Lung microvascular endothelial cell (primary cell): Measurements from ENCODE around the gene UBE3B. TPM values are rescaled to one million over a fixed set of nuclear protein-coding genes. Genes with fewer than 3 reads are reported as not detected.
A peak's percentile ranks its signal among the peaks of the same experiment; 100 is the strongest.

Experiments used
- DNase-seq, 2 donors: peaks; one replicate each; pipeline versions ENCODE4 v3.0.0 to v3.0.0-alpha.2; 2010; ENCODE audit warnings: low read depth in 2 of 2
- total RNA-seq: library from RNA; depleted of rRNA; stranded (reverse); fragments of >200 nt; gene quantifications from 2 replicates; pipeline ENCODE4 v1.2.1, GENCODE V29; 2014

The UBE3B gene
- total RNA-seq, 1 donor from 2014 or later = 28.0 TPM

DNA sequence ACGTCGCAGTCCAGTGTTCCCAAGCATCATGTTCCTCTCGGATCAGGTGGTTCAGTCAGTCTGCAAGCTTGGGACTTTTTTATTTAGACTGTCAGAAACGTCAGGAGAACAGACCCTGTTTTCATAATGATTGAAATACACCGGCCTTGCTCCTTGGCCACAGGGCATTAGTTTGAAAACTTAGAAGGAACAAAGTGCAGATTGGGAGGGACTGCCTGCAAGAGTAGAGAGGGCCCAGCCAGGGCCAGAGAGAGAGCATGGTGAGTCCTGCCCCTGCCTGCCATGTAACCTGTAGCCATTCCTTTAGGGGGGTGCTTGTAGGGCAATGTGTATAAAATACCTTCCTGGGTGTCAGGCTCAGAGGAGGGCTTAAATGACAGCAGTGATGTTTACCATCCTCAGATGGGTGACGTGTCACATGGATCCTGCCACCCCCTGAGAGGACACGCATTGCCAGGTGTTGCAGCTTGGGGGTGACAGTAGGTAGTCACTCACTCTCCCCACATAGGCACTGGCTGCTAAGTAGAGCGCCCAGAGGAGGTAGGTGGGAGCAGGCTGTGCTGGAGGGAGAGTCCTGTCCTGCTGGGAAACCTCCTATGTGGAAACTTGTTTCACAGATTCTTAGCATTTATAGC lies 50.2 kb downstream of the UBE3B start:
- no peak for DNase-seq

DNA sequence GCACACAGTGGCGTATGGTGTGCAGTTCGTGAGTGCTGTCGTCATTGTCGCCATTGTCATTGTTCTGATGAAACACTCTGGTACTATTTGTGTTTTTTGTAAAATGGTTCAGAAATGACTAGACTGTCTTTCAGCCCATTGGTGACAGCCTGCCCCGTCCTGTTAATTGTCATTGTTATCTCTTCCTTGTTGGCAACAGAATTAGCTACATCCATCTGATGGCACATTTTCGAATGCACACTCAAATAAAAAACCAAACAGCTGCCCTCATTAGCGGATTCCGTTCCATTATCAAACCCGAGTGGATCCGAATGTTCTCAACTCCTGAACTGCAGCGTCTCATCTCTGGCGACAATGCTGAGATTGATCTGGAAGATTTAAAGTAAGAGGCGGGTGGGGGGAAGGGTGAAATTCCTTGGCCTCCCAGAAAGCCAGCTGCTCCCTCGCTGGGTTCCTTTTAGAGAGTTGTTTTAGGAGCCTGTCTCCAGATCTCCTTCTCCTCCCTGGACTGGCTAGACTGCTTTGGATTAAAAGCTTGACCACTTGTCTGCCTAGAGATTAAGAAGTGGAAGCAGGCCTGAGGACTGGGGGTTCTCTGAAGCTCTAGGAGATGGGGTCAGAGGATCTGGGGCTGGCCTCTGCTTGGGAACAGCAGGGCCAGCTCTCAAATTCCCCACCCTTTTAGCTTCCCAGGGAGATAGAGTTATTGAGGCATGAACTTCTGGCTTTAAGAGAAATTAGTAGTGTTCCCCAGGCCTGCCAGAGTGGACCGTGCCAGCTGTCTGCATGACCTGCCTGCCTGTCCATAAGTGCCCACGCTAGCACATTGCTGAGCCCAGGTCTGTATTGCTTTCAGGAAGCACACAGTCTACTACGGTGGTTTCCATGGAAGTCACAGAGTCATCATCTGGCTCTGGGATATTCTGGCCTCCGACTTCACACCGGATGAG lies 52.5 kb downstream of the UBE3B start:
- DNase-seq = no peak

DNA sequence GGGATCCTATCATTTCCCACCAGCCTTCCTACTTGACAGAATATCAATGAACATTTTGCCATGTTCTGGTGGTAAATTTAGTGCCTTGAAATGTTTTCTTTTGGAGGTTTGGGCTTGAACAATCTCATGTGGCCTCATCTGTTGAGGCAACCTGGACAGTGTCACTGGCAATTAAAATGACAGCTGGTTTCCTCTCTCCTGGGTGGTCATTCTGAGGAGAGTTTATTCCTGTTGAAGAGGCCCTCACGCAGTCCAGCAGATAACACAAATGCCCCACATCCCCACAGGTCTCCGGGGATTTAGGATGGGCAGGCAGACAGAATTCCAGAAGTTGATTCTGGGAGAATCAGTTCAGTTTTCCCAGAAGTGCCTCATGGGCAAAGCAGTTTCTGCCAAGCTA lies 54.0 kb downstream of the UBE3B start:
- DNase-seq = no peak

DNA sequence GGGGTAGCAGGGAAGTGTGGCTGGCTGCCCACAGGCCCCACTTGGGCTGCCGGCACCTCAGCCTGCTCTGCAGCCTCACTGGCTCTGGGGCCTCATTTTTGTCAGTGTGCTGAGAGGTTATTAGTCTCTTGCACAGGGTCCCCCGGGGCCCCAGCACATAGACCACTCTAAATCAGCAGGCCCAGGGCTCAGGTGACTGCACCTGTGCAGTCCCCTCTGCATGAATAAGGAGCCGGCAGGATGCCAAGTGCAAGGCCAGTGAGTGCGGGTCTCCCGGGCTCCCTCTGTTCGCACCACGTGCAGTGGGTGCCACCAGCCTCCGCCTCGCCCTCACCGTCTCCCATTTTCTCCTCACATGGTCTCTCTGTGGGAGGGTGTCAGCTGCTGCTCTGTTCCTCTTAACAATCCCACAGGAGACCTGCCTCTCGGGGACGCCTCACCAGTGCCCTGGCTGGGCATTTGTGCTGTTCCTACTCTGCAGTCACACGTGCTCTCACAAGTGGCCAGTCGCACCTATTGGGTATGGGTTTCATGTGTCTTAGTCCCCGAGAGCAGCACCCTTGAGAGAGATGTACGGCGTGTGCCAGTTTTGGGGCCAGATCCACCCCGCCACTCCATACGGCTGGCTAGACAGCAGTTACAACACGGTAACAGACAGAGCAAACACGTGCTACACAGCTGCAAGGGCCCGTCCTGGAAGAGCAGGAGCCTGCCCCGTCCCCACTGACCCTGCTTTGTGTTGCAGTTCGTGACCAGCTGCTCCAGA lies 55.5 kb downstream of the UBE3B start:
- DNase-seq = no peak

DNA sequence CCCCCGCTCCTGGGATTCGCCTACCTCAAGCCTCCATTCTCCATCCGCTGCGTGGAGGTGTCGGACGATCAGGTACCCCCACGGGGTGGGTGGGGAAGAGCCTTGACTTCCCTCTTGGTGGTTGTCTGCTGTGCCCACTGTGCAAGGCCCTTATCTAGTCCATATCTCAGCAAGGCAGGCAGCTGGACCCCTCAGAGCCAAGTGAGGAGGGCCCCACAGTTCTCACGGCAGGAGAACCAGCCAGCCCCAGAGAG lies 56.0 kb downstream of the UBE3B start:
- no peak for DNase-seq

GRCh38 chr12:109534456-109534855 lies 57.0 kb downstream of the UBE3B start:
- DNase-seq = no peak

DNA sequence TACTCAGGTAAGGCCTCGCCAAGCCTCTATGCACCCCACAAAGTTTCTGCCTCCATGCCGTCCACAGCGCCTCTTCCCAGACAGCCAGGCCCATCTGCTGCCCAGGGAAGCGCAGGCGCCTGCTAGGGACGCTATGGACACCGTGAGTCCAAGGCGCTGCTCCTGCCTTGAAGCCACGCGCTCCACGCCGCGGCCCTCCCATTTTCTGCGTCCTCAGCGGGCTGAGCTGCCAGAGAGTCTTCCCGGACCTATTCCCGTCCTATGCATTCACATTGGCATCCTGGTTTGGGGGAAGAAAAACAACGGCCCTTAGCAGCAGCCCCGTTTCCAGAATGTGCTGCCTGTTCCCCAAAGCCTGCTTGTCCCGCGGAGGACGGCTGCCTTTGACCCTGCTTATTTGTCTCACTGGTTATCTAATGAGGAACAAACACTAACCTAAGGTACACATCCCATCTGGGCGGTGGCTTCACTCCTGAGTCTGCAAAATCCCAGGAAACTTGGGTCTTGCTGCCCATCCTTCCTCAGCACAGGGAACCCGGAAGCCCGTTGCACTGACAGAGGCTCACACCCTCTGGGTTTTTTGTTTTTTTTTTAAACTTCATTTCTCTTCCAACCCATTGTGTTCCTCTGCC lies 57.9 kb downstream of the UBE3B start:
- DNase-seq = no peak

GRCh38 chr12:109535863-109536250 lies 58.4 kb downstream of the UBE3B start:
- no peak for DNase-seq

- DNase-seq = no peak
Measured at GRCh38 chr12:109537136-109537535, 59.7 kb downstream of the UBE3B start.

- no peak for DNase-seq
Measured at GRCh38 chr12:109538191-109538863, 60.9 kb downstream of the UBE3B start.

- peak in 1 of 2 donors; percentile 43 for DNase-seq
Measured at GRCh38 chr12:109539508-109539907, 62.1 kb downstream of the UBE3B start.

- DNase-seq = no peak
Measured at GRCh38 chr12:109540526-109541412, 63.3 kb downstream of the UBE3B start.

GRCh38 chr12:109541413-109541726 lies 63.9 kb downstream of the UBE3B start:
- peak in 1 of 2 donors; percentile 16 for DNase-seq

DNA sequence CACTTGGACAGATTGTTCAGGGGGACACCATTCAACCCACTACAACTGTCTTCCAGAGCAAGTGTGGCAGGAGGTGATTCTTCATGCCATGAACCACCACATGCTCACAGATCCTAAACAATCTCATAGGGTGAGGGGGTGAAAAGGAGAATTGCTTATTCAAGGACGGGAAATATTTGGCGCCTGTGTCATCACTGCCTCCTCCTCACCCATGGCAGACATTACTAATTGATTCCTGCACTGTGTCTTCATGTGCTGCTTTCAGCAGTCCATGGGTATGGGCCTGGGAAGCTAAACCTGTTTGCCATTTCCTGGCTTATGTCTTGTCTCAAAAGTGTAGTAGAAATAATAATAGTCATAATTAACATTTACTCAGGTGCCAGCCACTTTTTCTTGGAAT lies 64.6 kb downstream of the UBE3B start:
- DNase-seq = peak in 1 of 2 donors; percentile 54

- DNase-seq = no peak
Measured at GRCh38 chr12:109542876-109543275, 65.4 kb downstream of the UBE3B start.

DNA sequence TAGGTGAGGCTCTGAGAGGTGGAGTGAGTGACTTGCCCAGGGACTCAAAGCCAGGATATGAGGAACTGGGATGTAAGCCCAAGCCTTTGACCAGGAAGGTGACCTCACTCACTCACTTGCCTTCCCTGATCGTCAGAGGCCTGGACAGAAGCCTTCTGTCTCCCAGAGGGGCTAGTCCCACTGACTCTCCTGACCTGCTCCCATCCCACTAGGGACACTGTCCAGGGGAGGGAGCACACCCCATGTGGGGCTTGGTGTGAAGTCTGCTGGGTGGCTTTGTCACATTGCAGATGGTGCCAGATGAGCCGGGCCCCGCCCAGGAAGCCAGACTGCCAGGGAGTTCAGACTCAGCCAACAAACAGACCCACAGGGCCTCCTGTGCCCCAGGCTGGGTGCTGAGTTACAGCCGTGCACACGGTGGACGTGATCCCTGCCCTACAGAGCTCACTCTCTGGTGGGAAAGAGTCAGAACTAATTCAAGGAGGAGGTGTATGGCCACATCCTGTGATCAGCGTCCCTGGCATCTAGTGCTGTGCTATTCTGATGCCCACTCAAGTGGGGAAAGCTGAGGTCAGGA lies 67.6 kb downstream of the UBE3B start:
- DNase-seq = peak; percentile 27 to 61

- no peak for DNase-seq
Measured at GRCh38 chr12:109545826-109546225, 68.4 kb downstream of the UBE3B start.

DNA sequence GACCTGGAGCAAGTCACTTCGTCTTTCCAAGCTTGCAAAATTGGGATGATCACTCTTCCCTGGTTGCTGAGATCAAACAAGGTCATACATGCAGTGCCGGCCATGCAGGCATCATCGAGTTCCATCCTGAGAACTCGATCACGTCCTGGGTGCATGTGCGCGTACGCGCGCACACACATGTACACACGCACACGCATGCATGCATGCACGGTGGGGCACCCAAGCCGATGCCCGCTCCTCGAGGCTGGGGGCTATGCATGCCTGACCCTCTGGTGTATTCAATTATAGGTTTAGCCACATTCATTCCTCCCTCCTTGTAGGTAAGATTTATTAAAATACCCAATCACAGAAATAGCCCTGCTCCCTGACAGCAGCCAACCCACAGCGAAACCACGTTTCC lies 69.9 kb downstream of the UBE3B start:
- no peak for DNase-seq

DNA sequence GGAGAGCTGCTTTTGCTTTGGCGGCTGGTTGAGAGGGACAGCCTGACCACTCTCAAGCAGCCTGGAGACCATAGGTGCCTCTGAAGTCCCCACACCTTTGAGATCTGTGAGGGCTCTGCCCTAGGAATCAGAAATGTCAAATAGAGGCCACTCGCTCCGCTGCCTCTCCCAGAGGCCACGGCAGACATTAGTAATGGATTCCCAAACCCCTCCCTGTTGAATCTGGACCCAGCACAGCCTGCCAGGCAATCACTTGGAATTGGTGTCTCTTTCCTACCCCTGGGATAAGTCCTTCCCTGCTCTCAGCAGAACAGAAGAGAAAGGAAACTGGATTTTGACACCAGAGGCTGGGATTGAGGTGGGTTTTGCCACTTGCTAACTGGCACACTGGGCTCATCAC lies 70.8 kb downstream of the UBE3B start:
- no peak for DNase-seq

DNA sequence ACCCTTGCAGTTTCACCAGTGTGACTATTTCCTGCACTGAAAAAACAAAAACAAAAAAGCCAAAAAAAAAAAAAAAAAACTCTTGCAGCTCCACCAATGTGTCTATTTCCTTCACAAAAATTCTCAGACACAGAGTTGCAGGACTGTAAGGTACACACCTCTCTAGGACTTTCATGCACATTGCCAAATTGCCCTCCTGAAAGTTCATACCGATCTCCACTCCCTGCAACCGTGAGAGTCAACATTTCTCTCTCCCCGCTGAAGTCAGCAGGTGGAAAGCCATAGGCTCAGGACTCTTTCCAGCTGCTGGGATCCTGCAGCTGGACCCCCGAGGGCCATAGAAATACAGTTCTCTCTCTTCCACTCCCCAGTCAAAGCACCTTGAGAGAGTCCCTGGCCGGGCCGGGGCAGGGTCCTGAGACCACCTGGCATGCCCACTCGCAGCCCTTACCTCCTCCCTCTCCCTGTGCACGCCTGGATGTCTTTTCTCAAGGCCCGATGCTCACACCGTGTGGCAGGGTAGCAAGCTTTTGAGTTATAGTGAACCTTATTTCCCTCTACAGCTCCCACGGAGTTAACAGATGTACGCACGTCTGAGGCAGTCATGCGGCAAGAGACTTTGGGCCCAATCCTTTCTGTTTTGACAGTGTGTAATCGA lies 72.3 kb downstream of the UBE3B start:
- DNase-seq = no peak
